Neural crest cell (in vitro differentiated cells): ENCODE measurements around the gene QPRT. TPM values are rescaled to one million over a fixed set of nuclear protein-coding genes. Genes with fewer than 3 reads are reported as not detected.

Source experiments
- DNase-seq: peaks from one replicate; pipeline ENCODE4 v3.0.0; 2021; ENCODE audit warnings: low read depth, mixed read lengths, low spot score
- H3K27ac Mint-ChIP-seq: one replicate; pipeline ENCODE4 v1.8.0; 2021; ENCODE audit warnings: mild to moderate bottlenecking, mixed read lengths; ENCODE audit not compliant: unreplicated experiment
- H3K27me3 Mint-ChIP-seq: 2 replicates; pipeline ENCODE4 v1.8.0; 2021; ENCODE audit warnings: low read depth, mild to moderate bottlenecking, mixed read lengths
- H3K36me3 Mint-ChIP-seq: 2 replicates; pipeline ENCODE4 v1.8.0; 2021; ENCODE audit warnings: low read depth, mild to moderate bottlenecking, mixed read lengths
- H3K4me1 Mint-ChIP-seq: 2 replicates; pipeline ENCODE4 v1.8.0; 2021; ENCODE audit warnings: mixed read lengths
- H3K4me3 Mint-ChIP-seq: one replicate; pipeline ENCODE4 v1.8.0; 2021; ENCODE audit warnings: mild to moderate bottlenecking, mixed read lengths
- H3K9me3 Mint-ChIP-seq: 2 replicates; pipeline ENCODE4 v1.8.0; 2021; ENCODE audit warnings: mixed read lengths
- CTCF ChIP-seq: fragments of 200-600 bp; sonication (generic); conservative IDR thresholded peaks from 2 replicates; pipeline ENCODE4 v1.5.0; 2021; ENCODE audit warnings: antibody characterized with exemption, mild to moderate bottlenecking
- total RNA-seq: library from RNA; stranded (reverse); gene quantifications from 2 replicates; pipeline ENCODE4 v1.2.1, GENCODE V29; 2021

QPRT gene
- total RNA-seq, 1 donor from 2014 or later, result 77.3 TPM

GRCh38 chr16:29662000-29662728, 16.8 kb upstream of the QPRT start:
- H3K27me3 Mint-ChIP-seq, result no peaks in the 10 kb centered on the region
- no peak for TF ChIP-seq CTCF
- peaks cover 28% of the 10 kb centered on the region for H3K4me1 Mint-ChIP-seq
- no peaks in the 10 kb centered on the region for H3K9me3 Mint-ChIP-seq
- H3K27ac Mint-ChIP-seq, result no peak overlapping the region
- H3K4me3 Mint-ChIP-seq, result no peak overlapping the region
- H3K36me3 Mint-ChIP-seq, result no peaks in the 10 kb centered on the region
- no peak for DNase-seq

GRCh38 chr16:29662729-29663015, 16.3 kb upstream of the QPRT start:
- Mint-ChIP-seq H3K27ac (no peak overlapping the region), H3K9me3 (no peaks in the 10 kb centered on the region), H3K27me3 (no peaks in the 10 kb centered on the region), H3K4me3 (no peak overlapping the region), H3K4me1 (peaks cover 31% of the 10 kb centered on the region), H3K36me3 (no peaks in the 10 kb centered on the region)
- no peak for DNase-seq
- TF ChIP-seq CTCF, result no peak

GRCh38 chr16:29663016-29663806, 15.8 kb upstream of the QPRT start, which contains the start of gene SPN:
Gene SPN (plus strand): TSS chr16:29663247. CDS start chr16:29663729, 482 bp downstream.
- no peak for DNase-seq
- H3K9me3 Mint-ChIP-seq, result no peaks in the 10 kb centered on the region
- H3K4me1 Mint-ChIP-seq, result peaks cover 31% of the 10 kb centered on the region
- no peak for TF ChIP-seq CTCF
- no peaks in the 10 kb centered on the region for H3K36me3 Mint-ChIP-seq
- H3K4me3 Mint-ChIP-seq, result no peak within 1 kb of the TSS
- no peak within 1 kb of the TSS for H3K27ac Mint-ChIP-seq
- no peaks in the 10 kb centered on the region for H3K27me3 Mint-ChIP-seq

GRCh38 chr16:29663807-29664090, 15.2 kb upstream of the QPRT start:
- Mint-ChIP-seq H3K4me1 (peaks cover 31% of the 10 kb centered on the region), H3K27ac (no peak overlapping the region), H3K36me3 (no peaks in the 10 kb centered on the region), H3K27me3 (no peaks in the 10 kb centered on the region), H3K4me3 (no peak overlapping the region), H3K9me3 (no peaks in the 10 kb centered on the region)
- DNase-seq, result no peak
- no peak for TF ChIP-seq CTCF

GRCh38 chr16:29664091-29664921, 14.7 kb upstream of the QPRT start:
- Mint-ChIP-seq H3K9me3 (no peaks in the 10 kb centered on the region), H3K4me1 (peaks cover 31% of the 10 kb centered on the region), H3K4me3 (no peak overlapping the region), H3K36me3 (no peaks in the 10 kb centered on the region), H3K27me3 (no peaks in the 10 kb centered on the region), H3K27ac (no peak overlapping the region)
- no peak for TF ChIP-seq CTCF
- peak; percentile 23 for DNase-seq
